ENCODE results near the gene KCNIP4. TPM values are rescaled to one million over a fixed set of nuclear protein-coding genes. Genes with fewer than 3 reads are reported as not detected.

The KCNIP4 gene
- total and polyA plus RNA-seq, 2 of the 8 experiments (the other 6 are each of a cell fraction or from before 2014, with no cell fraction given): 0.06 TPM; not detected in 1

DNA sequence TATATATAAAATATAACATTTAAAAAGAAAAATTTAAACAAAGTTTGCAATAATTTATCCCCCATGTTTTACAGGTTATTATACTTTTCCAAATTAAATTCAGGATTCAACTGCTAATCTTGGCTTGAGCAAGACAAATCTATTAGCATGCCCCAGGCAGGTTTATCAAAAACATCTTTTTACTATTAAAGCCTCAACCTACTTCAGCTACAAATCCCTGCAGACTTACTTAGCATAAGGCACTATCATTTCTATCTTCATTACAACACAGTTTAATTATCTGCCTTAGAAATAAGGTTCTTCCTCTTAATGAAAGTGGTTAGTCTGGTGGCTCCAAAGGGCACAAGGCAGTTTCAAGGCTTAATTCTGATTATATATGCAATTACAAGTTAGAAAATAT lies 770.7 kb downstream of the KCNIP4 start:
- FAIRE-seq: no peak
- no peaks in the 10 kb centered on the region for H3K4me1 ChIP-seq (replicated peaks in 1 of 4; ENCODE audit: control insufficient read depth in 3 of 4, insufficient read depth in 4 of 4, low read length in 3 of 4)
- TF ChIP-seq, protein P1, sequence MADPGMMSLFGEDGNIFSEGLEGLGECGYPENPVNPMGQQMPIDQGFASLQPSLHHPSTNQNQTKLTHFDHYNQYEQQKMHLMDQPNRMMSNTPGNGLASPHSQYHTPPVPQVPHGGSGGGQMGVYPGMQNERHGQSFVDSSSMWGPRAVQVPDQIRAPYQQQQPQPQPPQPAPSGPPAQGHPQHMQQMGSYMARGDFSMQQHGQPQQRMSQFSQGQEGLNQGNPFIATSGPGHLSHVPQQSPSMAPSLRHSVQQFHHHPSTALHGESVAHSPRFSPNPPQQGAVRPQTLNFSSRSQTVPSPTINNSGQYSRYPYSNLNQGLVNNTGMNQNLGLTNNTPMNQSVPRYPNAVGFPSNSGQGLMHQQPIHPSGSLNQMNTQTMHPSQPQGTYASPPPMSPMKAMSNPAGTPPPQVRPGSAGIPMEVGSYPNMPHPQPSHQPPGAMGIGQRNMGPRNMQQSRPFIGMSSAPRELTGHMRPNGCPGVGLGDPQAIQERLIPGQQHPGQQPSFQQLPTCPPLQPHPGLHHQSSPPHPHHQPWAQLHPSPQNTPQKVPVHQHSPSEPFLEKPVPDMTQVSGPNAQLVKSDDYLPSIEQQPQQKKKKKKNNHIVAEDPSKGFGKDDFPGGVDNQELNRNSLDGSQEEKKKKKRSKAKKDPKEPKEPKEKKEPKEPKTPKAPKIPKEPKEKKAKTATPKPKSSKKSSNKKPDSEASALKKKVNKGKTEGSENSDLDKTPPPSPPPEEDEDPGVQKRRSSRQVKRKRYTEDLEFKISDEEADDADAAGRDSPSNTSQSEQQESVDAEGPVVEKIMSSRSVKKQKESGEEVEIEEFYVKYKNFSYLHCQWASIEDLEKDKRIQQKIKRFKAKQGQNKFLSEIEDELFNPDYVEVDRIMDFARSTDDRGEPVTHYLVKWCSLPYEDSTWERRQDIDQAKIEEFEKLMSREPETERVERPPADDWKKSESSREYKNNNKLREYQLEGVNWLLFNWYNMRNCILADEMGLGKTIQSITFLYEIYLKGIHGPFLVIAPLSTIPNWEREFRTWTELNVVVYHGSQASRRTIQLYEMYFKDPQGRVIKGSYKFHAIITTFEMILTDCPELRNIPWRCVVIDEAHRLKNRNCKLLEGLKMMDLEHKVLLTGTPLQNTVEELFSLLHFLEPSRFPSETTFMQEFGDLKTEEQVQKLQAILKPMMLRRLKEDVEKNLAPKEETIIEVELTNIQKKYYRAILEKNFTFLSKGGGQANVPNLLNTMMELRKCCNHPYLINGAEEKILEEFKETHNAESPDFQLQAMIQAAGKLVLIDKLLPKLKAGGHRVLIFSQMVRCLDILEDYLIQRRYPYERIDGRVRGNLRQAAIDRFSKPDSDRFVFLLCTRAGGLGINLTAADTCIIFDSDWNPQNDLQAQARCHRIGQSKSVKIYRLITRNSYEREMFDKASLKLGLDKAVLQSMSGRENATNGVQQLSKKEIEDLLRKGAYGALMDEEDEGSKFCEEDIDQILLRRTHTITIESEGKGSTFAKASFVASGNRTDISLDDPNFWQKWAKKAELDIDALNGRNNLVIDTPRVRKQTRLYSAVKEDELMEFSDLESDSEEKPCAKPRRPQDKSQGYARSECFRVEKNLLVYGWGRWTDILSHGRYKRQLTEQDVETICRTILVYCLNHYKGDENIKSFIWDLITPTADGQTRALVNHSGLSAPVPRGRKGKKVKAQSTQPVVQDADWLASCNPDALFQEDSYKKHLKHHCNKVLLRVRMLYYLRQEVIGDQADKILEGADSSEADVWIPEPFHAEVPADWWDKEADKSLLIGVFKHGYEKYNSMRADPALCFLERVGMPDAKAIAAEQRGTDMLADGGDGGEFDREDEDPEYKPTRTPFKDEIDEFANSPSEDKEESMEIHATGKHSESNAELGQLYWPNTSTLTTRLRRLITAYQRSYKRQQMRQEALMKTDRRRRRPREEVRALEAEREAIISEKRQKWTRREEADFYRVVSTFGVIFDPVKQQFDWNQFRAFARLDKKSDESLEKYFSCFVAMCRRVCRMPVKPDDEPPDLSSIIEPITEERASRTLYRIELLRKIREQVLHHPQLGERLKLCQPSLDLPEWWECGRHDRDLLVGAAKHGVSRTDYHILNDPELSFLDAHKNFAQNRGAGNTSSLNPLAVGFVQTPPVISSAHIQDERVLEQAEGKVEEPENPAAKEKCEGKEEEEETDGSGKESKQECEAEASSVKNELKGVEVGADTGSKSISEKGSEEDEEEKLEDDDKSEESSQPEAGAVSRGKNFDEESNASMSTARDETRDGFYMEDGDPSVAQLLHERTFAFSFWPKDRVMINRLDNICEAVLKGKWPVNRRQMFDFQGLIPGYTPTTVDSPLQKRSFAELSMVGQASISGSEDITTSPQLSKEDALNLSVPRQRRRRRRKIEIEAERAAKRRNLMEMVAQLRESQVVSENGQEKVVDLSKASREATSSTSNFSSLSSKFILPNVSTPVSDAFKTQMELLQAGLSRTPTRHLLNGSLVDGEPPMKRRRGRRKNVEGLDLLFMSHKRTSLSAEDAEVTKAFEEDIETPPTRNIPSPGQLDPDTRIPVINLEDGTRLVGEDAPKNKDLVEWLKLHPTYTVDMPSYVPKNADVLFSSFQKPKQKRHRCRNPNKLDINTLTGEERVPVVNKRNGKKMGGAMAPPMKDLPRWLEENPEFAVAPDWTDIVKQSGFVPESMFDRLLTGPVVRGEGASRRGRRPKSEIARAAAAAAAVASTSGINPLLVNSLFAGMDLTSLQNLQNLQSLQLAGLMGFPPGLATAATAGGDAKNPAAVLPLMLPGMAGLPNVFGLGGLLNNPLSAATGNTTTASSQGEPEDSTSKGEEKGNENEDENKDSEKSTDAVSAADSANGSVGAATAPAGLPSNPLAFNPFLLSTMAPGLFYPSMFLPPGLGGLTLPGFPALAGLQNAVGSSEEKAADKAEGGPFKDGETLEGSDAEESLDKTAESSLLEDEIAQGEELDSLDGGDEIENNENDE (IDR thresholded peaks at IDR 0.05; ENCODE audit: insufficient replicate concordance, low read length): no peak
- no peak for TF ChIP-seq SP2 (IDR thresholded peaks at IDR 0.05; ENCODE audit: low read length)

More for the DNA sequence above, 770.7 kb downstream of the KCNIP4 start:
- H2BK15ac ChIP-seq (ENCODE audit: low read length): no peak overlapping the region
- ChIA-PET POLR2A (ENCODE audit: partially characterized antibody) (no interaction called here), CTCF (ENCODE audit: partially characterized antibody) (interaction anchor here (0.7 kb wide), 1 partner anchor 295 kb away, joined by 3 read pairs; no protein-coding TSS in a partner anchor)
- H3K9ac ChIP-seq (replicated peaks in 1 of 4; ENCODE audit: extremely low read depth in 1 of 4, low read depth in 3 of 4, low read length in 3 of 4): no peak overlapping the region
- no peaks in the 10 kb centered on the region for H3K36me3 ChIP-seq (ENCODE audit: control insufficient read depth in 2 of 4, insufficient read depth in 4 of 4, low read length in 3 of 4)
- H3K14ac ChIP-seq (ENCODE audit: insufficient read length): no peak overlapping the region
- H4K5ac ChIP-seq (ENCODE audit: insufficient read length, low read depth, low read length): no peak overlapping the region
- no peak overlapping the region for H4K8ac ChIP-seq (ENCODE audit: extremely low read depth, insufficient read depth, low read length)
- H3K18ac ChIP-seq (ENCODE audit: extremely low read depth, low read length): no peak overlapping the region
- no peak overlapping the region for H3K23ac ChIP-seq (ENCODE audit: insufficient read length)
- no peak overlapping the region for H3K56ac ChIP-seq (replicated peaks; ENCODE audit: insufficient read length, low read depth, low read length)
- H3K79me2 ChIP-seq (ENCODE audit: control insufficient read depth in 1 of 2, insufficient read depth in 2 of 2, low read length in 2 of 2): no peaks in the 10 kb centered on the region
- H3K27me3 ChIP-seq (replicated peaks in 1 of 4; ENCODE audit: control insufficient read depth in 3 of 4, extremely low read depth in 1 of 4, insufficient read depth in 3 of 4, low read length in 3 of 4): no peaks in the 10 kb centered on the region
- no peaks in the 10 kb centered on the region for H3K79me1 ChIP-seq (ENCODE audit: low read depth, low read length)
- no peak overlapping the region for H4K91ac ChIP-seq (replicated peaks; ENCODE audit: insufficient read length, low read length)
- H4K20me1 ChIP-seq (replicated peaks in 1 of 2; ENCODE audit: control insufficient read depth in 1 of 2, insufficient read depth in 2 of 2, low read length in 2 of 2): no peaks in the 10 kb centered on the region
- H3K27ac ChIP-seq (ENCODE audit: low read depth, low read length): no peak overlapping the region
- no peaks in the 10 kb centered on the region for H3K9me3 ChIP-seq (ENCODE audit: insufficient read depth in 2 of 2, low read depth in 1 of 2, low read length in 1 of 2)
- H3K4me2 ChIP-seq (ENCODE audit: insufficient read depth in 1 of 2, low read depth in 2 of 2, low read length in 2 of 2): no peak overlapping the region
- H3K4ac ChIP-seq (replicated peaks; ENCODE audit: insufficient read length, low read depth, low read length): no peak overlapping the region
- H3K4me3 ChIP-seq (ENCODE audit: extremely low read depth in 1 of 4, insufficient read depth in 2 of 4, low read depth in 3 of 4, low read length in 4 of 4): no peak overlapping the region
- H2BK5ac ChIP-seq (ENCODE audit: low read depth, low read length): no peak overlapping the region
- no peak overlapping the region for H2BK20ac ChIP-seq (ENCODE audit: low read length)
- no peaks in the 10 kb centered on the region; the same call in 1 of the 2 replicates for H3K23me2 ChIP-seq (ENCODE audit: low read depth, low read length)
- H2BK12ac ChIP-seq (ENCODE audit: low read depth, low read length): no peak overlapping the region
- H2AFZ ChIP-seq (ENCODE audit: low read length): no peak overlapping the region
- no peak overlapping the region for H2BK120ac ChIP-seq (replicated peaks; ENCODE audit: low read depth, low read length)
- no peak for DNase-seq (ENCODE audit: low read depth in 1 of 2, low spot score in 2 of 2)
- H2AK5ac ChIP-seq (ENCODE audit: low read depth, low read length): no peak overlapping the region

Data from H1 (cell line).